Limb (tissue), 2 donors: Measurements from ENCODE around the gene SF3B1.
"Not testable (repeated sequence)": the region's sequence is repeated elsewhere in the genome, so short reads cannot be mapped to it uniquely, and the experiment has no call there.

Source experiments
- DNase-seq, 2 donors: peaks; one replicate each; pipeline ENCODE4 v3.0.0-alpha.2; 2016; ENCODE audit errors: extremely low spot score in 2 of 2

The SF3B1 gene

DNA sequence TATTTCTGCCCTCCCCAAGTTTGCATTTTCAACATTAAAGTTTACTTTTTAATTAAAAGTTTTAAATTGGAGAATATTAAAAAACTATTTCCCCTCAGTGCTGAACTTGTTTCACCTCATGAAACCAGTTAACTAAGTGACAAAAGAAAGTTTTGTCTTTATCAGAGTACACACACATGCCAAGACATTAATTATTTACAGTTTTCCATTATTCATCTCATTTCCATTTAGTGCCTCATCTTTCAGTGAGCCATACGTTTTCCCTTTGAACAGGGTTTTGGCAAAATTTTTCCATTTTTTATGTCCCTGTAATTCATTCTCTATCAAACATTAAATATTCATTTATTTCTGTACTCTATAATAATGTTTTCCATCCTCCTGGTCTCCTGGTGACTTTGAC lies 53.2 kb downstream of the SF3B1 start:
- no peak for DNase-seq

DNA sequence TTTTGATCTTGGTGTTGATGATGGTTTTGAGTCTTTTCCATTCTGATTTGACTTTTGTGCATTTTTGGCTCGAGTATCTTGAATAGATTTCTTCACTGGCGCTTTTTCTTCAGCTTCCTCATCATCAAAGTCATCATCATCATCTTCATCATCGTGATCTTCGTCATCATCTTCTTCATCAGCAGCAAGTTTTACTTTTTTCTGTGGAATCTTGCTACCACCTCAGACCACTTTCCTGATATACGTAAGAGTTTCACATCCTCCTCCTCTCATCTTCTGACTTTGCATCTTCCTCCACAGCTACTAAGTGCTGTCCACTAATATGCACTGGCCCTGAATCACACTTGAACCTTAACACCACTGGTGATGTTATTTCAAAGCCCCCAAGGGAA lies 54.9 kb downstream of the SF3B1 start:
- not testable (repeated sequence) for DNase-seq

DNA sequence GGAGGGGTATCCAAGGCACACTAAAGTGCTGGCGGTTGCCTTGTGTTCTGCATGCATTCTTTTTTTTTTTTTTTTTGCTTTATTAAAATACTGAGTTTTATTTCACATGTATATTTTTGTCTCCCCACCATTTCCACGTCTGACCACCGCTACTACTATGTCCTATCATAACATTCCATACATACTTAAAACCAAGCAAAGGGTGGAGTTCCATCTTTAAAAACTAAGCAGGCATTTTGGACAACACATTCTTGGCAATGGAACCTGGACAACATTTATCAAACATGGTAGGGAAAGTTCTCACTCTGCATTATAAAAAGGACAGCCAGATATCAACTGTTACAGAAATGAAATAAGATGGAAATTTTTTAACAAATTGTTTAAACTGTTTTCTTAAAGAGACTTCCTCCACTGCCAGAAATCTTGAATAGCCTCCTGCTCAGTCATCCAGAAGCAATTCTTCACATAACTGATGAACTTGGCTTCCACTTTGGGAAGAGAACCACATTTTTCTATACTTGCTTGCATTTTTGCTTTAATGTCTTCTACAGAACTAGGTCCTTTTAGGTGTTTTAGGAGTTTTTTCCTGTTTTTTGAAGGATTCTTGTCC lies 55.4 kb downstream of the SF3B1 start:
- DNase-seq: not testable (repeated sequence)

DNA sequence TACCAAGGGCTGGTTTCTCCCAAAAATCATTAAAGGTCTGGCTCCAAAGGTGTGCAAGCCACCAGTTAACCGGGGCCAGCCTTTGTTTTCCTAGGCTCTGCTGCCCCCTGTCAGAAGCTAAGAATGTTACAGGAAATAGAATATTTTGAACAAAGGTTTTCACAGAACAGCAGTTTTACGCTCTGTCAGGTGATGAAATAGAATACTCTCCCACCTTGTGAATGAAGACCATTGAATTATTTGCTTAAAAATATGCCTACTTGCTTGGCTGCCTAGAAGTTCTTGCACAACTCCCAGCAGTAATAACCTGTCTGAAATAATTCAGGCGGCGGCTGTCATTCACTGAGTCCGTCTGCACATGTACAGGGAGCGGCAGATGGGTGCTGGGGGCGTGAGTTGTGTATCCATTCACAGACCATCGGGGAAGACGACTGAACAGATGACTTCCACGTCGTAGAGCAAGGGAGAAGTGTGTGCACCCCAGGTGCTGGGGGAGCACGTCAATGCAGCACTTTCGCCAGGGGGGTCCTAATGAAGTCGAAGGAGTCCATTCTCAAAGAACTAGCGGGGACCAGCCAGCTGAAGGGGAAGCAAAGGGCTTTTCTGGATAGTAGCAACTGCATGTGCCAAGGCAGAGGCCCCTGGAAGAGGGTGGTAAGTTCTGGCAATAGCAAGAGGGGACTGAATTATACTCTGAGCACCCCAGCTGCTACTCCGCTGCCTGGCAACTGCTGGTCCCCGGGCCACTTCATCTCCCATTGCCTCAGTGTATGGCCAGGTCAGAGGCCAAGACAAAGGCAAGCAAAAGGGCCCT lies 56.1 kb downstream of the SF3B1 start:
- DNase-seq: peak; percentile 69 to 71

DNA sequence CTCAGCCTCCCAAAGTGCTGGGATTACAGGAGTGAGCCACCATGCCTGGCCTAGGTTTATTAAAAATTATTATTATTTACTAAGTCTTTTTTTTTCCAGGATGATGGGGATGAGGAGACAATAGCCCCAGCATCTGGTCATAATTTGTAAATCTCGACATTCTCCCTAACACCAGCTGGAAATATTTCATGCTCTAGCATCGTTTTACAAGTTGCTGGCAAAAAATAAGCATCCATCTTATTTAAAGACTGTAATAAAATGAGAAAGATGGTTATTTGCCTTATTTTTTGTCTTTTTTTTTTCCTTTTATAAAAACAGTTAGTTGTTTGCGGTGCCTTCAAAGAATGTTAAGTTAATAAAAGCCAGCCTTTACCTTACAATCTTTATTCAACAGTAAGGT lies 56.7 kb downstream of the SF3B1 start:
- peak in 1 of 2 donors; percentile 8 for DNase-seq

DNA sequence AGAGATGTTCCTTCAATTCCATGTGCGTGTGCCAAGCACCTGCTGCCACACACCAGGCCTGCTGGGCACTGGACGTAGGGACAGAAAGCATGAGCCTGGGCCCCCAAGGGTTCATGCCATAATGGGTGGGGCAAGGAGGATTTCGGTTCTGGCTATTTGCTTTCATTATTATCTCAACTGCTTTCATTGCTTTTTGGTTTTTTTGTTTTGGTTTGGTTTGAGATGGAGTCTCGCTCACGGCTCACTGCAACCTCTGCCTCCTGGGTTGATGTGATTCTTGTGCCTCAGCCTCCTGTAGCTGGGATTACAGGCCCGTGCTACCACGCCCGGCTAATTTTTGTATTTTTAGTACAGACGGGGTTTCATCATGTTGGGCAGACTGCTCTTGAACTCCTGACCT lies 57.2 kb downstream of the SF3B1 start:
- DNase-seq: no peak

DNA sequence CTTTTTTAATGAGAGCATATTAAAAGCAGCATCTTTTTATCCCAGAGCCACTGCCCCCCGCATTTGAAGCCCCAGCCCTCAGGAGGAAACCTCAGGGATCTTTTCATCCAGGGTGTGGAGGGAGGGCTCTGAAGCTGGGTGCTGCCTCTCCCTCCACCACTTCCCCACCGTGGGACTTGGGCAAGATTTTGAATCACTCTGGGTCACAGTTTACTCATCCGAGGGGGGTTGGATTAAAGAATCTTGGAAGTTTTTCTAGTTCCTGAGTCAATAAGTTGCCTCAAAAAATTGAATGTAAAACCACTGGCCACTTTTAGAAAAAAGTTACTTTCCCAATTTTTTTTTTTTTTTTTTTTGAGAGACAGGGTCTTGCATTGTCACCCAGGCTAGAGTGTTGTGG lies 62.2 kb downstream of the SF3B1 start:
- no peak for DNase-seq

DNA sequence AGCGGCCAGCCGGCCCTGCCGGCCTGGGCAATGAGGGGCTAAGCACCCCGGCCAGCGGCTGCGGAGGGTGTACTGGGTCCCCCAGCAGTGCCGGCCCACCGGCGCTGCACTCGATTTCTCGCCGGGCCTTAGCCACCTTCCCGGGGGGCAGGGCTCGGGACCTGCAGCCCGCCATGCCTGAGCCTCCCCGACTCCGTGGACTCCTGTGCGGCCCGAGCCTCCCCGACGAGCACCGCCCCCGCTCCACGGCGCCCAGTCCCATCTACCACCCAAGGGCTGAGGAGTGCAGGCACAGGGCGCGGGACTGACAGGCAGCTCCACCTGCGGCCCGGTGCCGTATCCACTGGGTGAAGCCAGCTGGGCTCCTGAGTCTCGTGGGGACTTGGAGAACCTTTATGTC lies 64.2 kb downstream of the SF3B1 start:
- DNase-seq: not testable (repeated sequence)

DNA sequence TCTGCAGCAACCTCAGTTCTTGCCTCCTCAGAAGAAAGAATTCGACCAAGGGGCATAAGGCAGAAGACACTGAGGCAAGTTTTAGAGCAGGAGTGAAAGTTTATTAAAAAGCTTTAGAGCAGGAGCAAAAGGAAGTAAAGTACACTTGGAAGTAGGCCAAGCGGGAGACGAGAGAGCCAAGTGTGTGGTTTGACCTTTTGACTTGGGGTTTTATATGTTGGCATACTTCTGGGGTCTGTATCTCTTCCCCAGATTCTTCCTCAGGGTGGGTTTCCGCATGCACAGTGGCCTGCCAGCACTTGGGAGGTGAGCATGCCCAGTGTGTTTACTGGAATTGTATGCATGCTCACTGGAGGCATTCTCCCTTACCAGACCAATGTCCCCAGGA lies 64.9 kb downstream of the SF3B1 start:
- no peak for DNase-seq

DNA sequence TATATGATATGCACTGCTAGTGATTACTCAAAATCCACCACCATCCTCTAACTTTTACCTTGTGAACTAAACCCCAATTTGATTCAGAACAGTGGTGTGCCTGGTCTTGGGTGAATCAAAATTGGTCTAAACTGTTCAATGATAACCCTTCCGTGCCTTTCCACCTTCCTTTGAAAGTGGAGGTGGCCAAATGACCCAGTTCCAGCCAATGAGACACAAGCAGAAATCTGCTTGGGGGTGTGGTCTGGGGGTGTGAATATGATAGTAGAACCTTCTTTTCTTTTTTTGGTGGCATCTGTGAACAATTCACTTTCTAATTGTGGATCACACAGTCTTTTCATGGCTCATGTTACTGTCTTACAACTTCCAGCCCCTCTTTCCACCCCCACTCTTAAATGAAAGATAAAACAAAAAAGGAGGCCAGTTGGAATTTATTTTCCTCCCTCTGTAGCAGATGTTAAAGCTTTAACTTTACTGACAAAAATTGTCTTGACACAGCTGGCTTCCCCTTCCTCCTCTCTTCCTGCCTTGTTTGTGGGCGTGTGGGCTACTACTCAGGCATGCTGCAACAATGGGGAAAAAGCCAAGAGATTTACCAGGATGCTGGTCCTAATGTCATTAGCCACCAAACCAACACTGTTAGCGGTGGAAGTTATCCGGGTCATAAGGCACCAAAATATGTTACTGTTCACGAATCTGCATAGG lies 65.4 kb downstream of the SF3B1 start:
- no peak for DNase-seq

DNA sequence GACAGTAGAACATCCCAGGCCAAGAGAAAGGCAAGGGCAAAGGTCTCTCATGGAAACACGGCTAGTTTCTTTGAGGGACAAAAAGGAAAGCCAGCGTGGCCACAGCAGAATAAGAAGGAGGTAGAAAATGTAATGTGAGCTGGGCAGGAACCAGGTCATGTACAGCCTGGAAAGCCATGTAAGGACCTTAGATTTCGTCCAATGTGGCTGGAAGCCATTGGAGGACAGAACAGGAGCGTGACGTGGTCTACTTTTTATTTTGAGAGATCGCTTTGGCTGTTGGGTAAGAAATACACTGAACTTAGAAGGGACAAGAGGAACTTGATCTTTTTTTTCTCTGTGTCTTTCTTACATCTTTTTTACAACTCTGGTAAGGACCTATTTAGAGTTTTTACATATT lies 66.4 kb downstream of the SF3B1 start:
- no peak for DNase-seq

DNA sequence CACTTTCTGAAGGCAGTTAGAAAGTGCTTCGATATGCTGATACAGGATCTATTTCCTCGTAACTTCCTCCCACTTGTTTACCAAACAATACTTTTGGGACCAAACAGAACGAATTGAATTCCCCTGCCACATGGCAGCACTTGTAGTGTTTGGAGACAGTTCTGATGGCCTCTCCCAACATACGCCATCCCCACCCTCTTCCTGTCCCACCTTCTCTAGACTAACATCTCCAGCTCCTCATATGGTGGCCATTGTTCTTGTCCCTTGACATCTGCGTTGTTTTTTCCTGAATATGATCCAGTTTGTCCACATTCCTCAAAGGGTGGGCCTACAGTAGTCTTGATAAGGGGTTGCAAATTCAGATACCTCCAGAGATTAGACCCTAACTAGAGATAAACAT lies 70.8 kb downstream of the SF3B1 start:
- DNase-seq: no peak

DNA sequence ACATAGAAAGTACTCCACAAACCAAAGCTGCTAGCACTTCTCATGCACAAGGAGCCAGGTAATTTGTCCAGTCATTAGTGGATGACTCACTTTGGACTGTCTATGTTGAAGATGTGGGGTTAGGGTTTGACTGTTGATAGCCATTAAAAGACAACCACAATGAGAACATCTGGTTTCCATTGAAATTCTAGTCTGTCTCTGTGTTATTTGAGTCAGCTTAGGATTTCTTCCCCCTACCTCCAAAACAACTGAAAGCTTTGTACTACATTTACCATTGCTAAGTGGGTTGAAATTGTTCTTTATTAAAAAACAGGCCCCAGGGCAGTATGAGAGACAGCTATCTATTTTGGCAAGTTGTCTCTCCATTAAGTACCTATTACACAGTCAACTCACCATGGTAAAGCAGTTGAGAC lies 74.1 kb downstream of the SF3B1 start:
- DNase-seq: no peak

DNA sequence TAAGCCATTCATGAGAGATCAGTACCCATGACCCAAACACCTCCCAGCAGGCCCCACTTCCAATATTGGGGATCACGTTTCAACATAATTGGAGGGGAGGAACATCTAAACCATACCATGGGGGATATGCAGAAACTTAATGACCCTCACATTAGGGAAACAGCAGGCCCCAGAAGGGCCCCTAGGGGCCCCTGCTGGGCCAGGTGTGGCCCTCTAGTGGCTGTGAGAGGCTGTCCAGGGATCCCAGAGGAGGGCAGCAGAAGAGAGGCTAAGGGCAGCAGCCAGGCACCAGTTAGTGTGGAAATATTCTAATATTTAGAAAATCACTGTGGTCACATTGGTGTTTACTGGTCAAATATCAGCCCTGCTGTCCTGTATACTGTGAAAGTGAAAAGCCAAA lies 75.0 kb downstream of the SF3B1 start:
- no peak for DNase-seq

DNA sequence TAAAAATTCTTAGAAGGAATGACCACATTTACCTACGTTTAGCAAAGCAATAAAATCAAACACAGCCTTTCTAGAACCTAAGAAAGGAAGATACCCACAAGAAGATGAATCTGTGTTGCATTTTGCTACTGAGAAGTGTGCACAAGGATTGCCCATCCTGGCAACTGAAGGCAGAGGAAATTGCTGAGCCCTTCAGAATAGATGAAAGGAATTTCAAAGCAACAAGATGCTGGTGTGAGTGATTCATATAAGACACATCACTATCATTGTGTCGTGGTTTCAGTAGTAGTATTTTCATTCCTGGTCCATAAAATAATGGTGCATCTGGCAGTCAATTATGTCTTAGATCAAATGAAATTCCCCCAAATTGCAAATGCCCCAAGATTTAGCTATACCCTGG lies 75.9 kb downstream of the SF3B1 start:
- no peak for DNase-seq

DNA sequence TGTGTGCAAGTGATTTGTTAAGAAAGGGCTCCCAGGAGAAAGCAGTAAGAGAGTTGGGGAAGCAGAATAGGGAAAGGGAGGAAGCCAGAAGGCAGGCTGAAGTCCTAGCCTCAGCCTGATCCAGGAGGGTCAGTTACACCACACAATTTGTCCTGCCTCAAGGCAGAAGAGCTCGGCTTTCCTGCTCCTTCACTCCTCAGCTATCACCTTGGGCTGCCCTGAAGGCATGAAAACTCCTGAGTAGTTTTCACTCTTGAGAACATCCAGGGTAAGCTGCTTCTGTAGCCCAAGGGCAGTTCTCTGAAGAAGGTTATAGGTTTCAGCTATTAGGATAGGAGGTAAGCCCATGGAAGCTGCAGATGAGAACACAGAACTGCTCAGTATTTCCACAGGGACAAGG lies 76.8 kb downstream of the SF3B1 start:
- no peak for DNase-seq

DNA sequence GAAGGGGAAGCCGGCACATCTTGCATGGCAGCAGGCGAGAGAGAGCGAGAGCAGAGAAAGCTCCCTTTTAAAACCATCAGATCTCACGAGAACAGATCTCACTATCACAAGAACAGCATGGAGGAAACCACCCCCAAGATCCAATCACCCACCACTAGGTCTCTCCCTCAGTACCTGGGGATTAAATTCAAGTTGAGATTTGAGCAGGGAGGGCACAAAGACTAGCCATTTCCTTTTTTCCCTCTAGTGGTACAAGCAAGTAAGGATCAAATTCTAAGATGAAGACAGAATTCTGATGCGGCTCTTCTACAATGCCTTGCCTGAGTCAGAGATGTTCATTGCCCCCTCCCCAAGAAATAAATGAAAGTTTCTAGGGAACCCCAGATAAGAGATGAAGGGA lies 78.7 kb downstream of the SF3B1 start:
- no peak for DNase-seq

DNA sequence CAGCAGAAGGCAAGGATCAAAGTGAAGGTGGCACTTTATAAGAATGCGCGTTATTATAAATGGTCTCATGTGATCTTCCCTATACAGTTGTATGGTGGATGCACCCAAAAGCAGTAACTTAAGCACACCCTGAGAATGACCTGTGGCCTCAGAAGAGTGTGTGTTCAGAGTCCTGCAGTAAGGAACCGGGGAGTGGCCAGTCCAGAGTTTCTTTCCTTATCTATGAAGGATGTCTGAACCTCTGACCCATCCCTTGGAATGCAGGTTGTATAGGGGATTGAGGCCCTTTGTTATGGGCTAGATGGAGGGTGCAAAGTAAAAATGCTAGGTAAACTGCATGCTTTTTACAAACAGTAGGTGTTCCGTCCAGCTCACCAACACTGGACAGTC lies 80.7 kb downstream of the SF3B1 start:
- no peak for DNase-seq

DNA sequence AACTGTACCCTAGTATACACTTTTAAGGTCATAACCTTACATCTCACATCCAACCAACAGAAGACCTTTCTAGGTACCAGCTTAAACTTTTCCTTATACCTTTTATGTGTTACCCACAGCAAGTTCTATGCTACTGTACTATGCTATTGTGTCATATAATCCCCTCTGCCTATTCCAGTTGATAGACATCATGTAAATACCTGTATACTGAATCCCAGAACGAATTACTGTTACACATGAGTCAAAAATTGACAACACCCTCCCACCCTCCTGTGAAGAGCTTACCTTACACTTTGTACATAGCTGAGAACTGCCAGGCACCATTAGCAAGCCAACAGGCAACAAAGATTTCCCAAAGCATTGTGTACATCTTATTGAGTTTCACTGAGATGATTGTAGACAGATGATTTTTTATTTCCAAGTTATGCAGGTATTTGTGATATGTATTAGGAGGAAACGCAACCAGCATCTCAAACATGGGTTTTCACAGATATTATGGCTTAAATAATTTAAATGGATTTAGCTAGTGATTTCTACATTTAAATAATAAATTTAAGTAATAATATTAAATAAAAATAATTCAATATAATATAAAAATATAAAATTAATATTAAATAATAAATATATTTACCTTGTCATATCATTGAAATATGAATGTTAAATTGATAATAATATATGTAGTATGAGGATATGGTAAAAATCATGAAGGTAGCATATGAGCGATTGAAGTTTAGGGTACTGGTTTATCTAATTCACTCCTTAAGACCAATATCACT lies 81.2 kb downstream of the SF3B1 start:
- DNase-seq: no peak

DNA sequence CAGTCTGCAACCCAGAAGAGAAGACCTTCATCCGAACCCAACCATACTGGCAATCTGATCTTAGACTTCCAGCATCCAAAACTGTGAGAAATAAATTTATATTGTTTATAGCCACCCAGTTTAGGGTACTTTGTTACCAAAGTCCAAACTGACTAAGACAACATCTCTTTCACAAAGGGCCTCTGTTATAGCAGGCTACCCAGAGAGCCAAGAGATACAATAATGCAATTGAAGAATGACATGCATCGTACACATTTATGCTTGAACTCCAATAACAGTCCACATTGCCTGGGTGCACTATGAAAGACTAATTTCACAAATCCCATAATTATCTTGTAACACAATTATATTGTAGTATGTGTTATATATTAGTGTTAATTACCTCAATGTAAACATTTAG lies 85.1 kb downstream of the SF3B1 start:
- DNase-seq: no peak

DNA sequence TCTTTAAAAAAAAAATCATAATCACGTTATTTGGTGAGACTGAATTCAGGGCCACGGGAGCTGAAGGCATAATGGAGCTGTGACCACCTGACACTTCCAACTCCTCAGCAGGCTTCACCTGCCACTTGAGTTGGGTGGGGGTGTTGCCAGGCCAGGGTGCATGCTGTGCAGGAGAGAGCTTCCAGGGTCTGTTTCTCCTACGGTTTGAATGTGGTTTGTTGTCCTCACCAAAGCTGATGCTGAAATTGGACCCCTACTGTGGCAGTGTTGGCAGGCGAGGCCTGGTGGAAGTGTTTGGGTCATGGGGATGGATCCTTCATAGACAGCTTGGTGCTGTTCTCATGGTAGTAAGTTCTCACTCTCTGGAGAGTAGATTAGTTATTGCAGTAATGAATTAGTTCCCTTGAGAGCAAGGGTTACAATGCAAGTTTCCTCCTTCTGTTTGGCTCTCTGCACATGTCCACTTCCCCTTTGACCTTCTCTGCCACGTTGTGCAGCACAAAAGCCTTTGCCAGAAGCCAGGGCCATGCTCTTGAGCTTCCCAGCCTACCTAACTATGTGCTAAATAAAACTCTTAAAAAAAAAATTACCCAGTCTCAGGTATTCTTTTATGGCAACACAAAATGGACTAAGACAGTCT lies 86.0 kb downstream of the SF3B1 start:
- DNase-seq: no peak
